ENCODE data around the gene ABCC4.

- no peak for TF ChIP-seq CTCF (conservative IDR thresholded peaks at IDR 0.05)
- no peak for TF ChIP-seq EZH2 (IDR thresholded peaks at IDR 0.05; ENCODE audit: low read depth)
Measured at GRCh38 chr13:95300625-95301182, 547 bp downstream of the ABCC4 start.

All from PC-9 (cell line).